SIG-M5 treated with dmso at 0.1 percent for 504 hours (cell line): Measurements from ENCODE around the gene UBE2S.

Source experiments
- DNase-seq: peaks from one replicate; lab custom pipeline; 2025; ENCODE audit not compliant: unreplicated experiment; lab: John Stamatoyannopoulos, UW

The UBE2S gene

GRCh38 chr19:55366790-55367189 is 40.8 kb downstream of the UBE2S start:
- DNase-seq: no peak

DNA sequence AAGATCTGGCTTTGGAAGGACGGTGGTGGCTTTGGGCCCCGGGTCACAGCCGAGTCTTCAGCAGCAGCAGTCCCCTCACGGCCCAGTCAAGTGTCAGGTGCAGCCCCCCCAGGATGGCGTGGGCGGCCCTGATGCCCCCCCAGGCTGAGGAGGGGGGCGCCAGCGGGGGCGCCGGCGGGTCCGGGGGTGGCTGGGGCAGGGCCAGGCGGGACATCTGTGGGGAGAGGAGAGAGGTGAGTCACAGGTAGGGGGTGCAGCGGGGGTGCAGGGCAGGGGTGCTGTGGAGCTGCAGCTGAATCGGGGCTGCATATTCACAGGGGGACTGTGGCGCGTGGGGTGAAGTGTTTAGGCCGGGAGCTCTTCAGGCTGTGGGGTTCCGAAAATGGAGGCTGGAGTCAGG is 41.6 kb downstream of the UBE2S start:
- no peak for DNase-seq

GRCh38 chr19:55365245-55365644 is 42.3 kb downstream of the UBE2S start:
- no peak for DNase-seq

DNA sequence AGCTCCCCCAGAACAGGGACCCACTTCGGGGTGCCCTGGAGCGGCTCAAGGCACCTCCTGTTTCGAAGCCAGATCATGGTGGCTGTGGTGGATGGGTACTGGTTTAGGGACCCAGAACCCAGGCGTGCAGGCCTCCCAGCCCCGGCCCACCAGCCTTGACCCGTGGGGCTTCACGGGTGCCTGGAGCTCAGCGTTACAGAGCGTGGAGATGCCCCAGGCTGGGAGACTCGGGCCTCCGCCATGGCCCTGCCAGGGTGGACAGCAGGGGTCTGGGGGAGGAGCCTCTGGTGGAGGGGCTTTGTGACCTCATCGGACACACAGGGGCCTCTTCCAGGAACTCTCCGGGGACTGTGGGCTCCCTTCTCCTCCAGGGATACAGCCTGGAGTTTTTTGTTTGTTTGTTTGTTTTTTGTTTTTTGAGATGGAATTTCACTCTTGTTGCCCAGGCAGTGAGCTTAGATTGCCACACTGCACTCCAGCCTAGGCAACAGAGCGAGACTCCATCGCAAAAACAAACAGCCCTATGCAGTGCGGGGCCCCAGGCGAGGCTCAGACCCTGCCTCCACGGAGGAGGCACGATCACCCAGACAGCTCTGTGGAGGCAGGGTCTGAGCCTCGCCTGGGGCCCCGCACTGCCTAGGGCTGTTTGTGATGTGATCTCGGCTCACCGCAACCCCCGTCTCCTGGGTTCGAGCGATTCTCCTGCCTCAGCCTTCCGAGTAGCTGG is 44.4 kb downstream of the UBE2S start, which contains the start of gene GARIN5B:
TSS of gene GARIN5B (minus strand) at position 271 of the 727 bp plus-strand sequence. CDS start at position 77, 194 bp downstream.
- no peak for DNase-seq

DNA sequence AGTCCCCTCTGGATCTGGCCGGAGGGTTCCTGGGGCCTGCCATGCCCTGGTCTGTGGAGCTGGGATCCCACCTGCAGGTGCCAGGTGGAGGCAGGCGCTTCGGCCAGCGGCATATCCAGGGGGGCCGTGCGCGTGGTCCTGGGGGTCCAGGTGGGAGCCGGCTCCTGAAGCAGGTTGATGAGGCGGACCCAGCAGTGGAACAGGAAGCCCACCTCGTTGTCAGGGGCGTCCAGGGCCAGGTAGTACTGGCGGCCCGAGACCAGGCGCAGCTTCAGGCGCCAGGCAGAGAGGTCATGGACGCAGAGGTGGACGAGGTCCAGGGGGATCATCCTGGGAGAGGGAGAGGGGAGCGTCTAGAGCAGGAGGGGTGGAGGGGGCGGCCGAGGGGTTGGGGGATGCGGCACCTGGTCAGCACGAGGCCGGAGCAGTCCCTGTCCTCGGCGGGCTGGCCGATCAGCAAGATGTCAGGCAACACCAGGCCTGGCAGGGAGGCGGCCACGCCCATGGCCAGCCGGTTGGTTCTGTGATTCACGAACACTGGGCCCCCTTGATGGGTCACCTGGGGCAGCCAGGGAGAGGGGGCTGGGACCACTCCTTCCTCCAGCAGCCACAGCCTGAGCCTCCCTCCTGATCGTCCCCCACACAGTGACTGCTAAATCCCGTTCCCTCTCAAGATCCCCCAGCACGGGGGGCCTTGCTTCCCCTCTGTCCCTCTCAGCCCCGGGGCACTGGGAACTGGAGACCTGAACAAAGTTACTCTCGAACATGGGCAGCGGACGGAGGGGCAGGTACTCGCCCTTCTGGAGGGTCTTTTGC is 45.2 kb downstream of the UBE2S start:
- no peak for DNase-seq

GRCh38 chr19:55360902-55361301 is 46.7 kb downstream of the UBE2S start:
- no peak for DNase-seq

GRCh38 chr19:55358943-55359908 is 48.4 kb downstream of the UBE2S start:
- DNase-seq: no peak

- DNase-seq: no peak
Observed at GRCh38 chr19:55358493-55358892, 49.1 kb downstream of the UBE2S start.

DNA sequence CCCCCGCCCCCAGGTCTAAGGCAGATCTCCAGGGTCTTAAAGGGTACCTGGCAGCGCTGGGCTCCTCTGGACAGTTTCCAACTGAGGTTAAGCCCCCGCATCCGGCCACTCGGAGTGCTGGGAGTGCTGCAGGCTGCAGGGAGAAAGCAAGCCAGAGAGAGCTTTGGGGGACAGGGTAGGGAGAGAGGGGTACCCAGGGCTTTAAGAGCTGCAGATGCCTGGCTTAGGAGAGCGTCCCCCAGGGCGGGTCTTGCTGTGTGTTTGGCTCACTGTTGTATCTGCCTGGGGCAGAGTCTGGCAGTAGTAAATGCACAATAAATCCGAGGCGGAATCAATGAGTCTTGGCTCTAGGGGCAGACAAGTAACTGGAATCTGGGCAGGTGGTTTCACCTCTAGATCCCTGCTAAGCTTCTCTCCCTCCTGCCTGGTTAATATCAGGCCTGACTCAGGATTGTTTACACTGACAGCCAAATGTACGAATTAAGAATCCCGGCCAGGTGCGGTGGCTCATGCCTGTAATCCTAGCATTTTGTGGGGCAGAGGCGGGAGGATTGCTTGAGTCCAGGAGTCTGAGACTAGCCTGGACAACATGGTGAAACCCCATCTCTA is 52.3 kb downstream of the UBE2S start:
- no peak for DNase-seq

- no peak for DNase-seq
Observed at GRCh38 chr19:55354698-55355212, 52.8 kb downstream of the UBE2S start, which contains the start of gene COX6B2. TSS of gene COX6B2 (minus strand) at chr19:55354719. CDS start at chr19:55354521, 198 bp downstream.

- peak; percentile 41 for DNase-seq
Observed at GRCh38 chr19:55353803-55354697, 53.5 kb downstream of the UBE2S start.

DNA sequence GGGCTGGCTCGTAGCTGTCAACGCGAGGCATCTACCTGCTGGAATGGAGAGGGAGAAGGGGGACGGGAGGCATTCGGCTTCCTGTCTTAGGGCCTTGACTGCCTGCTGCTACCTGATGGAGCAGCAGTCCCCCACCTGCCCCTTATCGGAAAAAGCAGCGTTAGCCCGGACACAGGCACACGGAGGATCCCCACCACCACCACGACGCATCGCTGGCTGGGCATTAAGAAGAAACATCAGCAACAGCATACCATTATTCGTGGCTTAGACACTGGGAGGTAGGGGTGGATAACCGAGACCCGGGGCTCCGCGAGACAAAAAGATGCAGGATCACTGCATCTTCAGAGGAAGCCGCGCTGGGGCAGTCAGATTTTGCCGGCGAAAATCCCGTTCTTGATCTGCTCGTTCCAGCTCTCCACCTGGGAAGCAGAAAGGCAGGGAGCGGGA is 54.2 kb downstream of the UBE2S start:
- DNase-seq: no peak

GRCh38 chr19:55352549-55353145 is 54.9 kb downstream of the UBE2S start:
- DNase-seq: no peak

GRCh38 chr19:55352040-55352439 is 55.5 kb downstream of the UBE2S start:
- DNase-seq: no peak

- no peak for DNase-seq
Observed at GRCh38 chr19:55350620-55351315, 56.8 kb downstream of the UBE2S start.
